ENCODE measurements around the gene PARG. TPM values are rescaled to one million over a fixed set of nuclear protein-coding genes. Genes with fewer than 3 reads are reported as not detected.
"Not testable (repeated sequence)": the region's sequence is repeated elsewhere in the genome, so short reads cannot be mapped to it uniquely, and the experiment has no call there.

The PARG gene
- polyA plus RNA-seq, 1 donor (not counting 4 experiments of a cell fraction or from before 2014, with no cell fraction given): 18.6 TPM

DNA sequence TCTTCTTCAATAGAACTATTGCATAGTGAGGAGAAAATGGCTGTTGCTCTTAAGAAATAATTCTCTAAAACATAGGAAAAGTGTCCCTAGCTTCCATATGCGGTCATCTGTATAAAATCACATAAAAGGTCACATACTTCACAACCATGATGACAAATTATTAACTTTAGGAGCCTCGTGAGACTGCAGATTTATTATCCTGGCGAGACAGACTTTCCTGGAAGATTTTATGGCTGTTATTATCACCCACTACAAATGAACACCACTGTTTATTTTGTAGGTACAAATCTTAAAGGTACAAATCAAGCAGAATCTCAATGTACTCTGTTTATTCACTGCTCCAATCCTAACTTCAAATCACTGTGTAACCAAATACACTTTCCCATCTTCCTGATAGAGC, 70.4 kb downstream of the PARG start:
- H2AFZ ChIP-seq (ENCODE audit: control insufficient read depth, low read length); dilution Hi-C loops (cut with MboI; ENCODE audit: extremely low pct_ligation_motif_present, low sequenced_read_pairs); FAIRE-seq; H3K9me1 ChIP-seq (ENCODE audit: control insufficient read depth, extremely low read depth, insufficient read depth, low read length); H3K9ac ChIP-seq (ENCODE audit: control insufficient read depth, extremely low read depth, insufficient read depth, low read length); H3K27ac ChIP-seq (ENCODE audit: control insufficient read depth, insufficient read depth, low read length); H3K79me2 ChIP-seq (ENCODE audit: control insufficient read depth, insufficient read depth, low read length); H3K27me3 ChIP-seq (ENCODE audit: control insufficient read depth, extremely low read depth, insufficient read depth, low read length); H3K4me1 ChIP-seq (ENCODE audit: control insufficient read depth, extremely low read depth, insufficient read depth, low read length); H3K36me3 ChIP-seq (ENCODE audit: control insufficient read depth in 2 of 2, extremely low read depth in 1 of 2, insufficient read depth in 2 of 2, low read length in 2 of 2); DNase-seq (ENCODE audit: low read depth, low spot score); H3K4me2 ChIP-seq (ENCODE audit: control insufficient read depth, extremely low read depth, insufficient read depth, low read depth, low read length); H3K4me3 ChIP-seq (ENCODE audit: control insufficient read depth in 2 of 3, extremely low read depth in 1 of 3, insufficient read depth in 2 of 3, low read depth in 1 of 3, low read length in 3 of 3); H3K9me3 ChIP-seq (ENCODE audit: control insufficient read depth, low read depth, low read length); H4K20me1 ChIP-seq (ENCODE audit: control insufficient read depth, extremely low read depth, insufficient read depth, low read length): not testable (repeated sequence)

DNA sequence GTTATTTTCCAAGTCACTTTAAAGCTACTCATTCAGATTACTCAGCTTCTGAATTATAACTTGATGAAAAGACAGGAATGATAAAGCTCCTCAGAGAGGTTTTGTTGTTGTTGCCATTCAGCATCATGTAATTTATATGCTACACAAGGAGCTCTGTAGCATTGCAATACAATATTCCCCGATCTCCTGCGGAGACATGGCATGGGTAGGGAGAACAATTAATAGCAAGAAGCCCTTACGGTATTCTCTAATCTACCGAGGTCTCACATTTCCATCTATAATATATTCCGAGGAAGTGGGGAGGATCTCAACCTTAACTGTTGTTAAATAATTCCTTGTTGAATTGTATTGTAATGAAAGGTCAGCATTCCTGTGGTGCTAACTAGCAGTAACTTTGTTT, 81.9 kb downstream of the PARG start:
- H3K4me1 ChIP-seq (ENCODE audit: control insufficient read depth, extremely low read depth, insufficient read depth, low read length); H3K4me2 ChIP-seq (ENCODE audit: control insufficient read depth, extremely low read depth, insufficient read depth, low read depth, low read length); H2AFZ ChIP-seq (ENCODE audit: control insufficient read depth, low read length); FAIRE-seq; H3K9ac ChIP-seq (ENCODE audit: control insufficient read depth, extremely low read depth, insufficient read depth, low read length); H4K20me1 ChIP-seq (ENCODE audit: control insufficient read depth, extremely low read depth, insufficient read depth, low read length); DNase-seq (ENCODE audit: low read depth, low spot score); H3K27ac ChIP-seq (ENCODE audit: control insufficient read depth, insufficient read depth, low read length); H3K79me2 ChIP-seq (ENCODE audit: control insufficient read depth, insufficient read depth, low read length); dilution Hi-C loops (cut with MboI; ENCODE audit: extremely low pct_ligation_motif_present, low sequenced_read_pairs); H3K9me1 ChIP-seq (ENCODE audit: control insufficient read depth, extremely low read depth, insufficient read depth, low read length); H3K4me3 ChIP-seq (ENCODE audit: control insufficient read depth in 2 of 3, extremely low read depth in 1 of 3, insufficient read depth in 2 of 3, low read depth in 1 of 3, low read length in 3 of 3); H3K9me3 ChIP-seq (ENCODE audit: control insufficient read depth, low read depth, low read length); H3K27me3 ChIP-seq (ENCODE audit: control insufficient read depth, extremely low read depth, insufficient read depth, low read length); H3K36me3 ChIP-seq (ENCODE audit: control insufficient read depth in 2 of 2, extremely low read depth in 1 of 2, insufficient read depth in 2 of 2, low read length in 2 of 2): not testable (repeated sequence)

DNA sequence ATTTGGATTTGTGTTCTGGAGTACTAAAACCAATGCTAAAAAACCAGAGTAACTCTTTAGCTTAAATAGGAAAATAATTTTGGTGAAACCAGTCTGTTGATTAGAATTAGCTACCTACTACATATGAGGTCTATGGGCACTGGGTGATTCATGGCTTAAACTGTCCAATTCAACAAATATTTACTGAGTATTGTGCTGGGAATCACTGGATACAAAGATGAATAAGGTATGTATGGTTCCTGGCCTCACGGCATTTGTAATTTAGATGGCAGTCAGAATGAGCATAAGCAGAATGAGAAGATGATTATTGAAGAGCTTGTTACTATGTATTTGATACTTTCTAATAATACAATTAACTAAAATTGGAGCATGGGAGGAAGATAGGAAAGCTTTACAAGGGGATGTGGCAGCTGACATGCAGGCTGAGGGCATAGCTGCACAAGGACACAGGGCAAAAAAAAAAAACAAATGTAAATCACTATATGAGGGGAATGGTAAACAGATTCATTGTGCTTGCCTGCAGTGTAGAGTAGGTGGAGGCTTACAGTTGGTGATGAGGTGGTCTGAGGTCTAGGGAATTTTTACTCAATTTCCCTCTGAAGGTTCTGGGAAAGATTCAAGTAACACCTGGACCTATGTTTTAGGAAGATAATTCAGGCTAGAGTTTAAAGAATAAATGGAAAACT, 83.0 kb downstream of the PARG start:
- H3K27me3 ChIP-seq (ENCODE audit: control insufficient read depth, extremely low read depth, insufficient read depth, low read length); H3K79me2 ChIP-seq (ENCODE audit: control insufficient read depth, insufficient read depth, low read length); H3K9ac ChIP-seq (ENCODE audit: control insufficient read depth, extremely low read depth, insufficient read depth, low read length); FAIRE-seq; DNase-seq (ENCODE audit: low read depth, low spot score); H3K4me2 ChIP-seq (ENCODE audit: control insufficient read depth, extremely low read depth, insufficient read depth, low read depth, low read length); dilution Hi-C loops (cut with MboI; ENCODE audit: extremely low pct_ligation_motif_present, low sequenced_read_pairs); H3K4me1 ChIP-seq (ENCODE audit: control insufficient read depth, extremely low read depth, insufficient read depth, low read length); H4K20me1 ChIP-seq (ENCODE audit: control insufficient read depth, extremely low read depth, insufficient read depth, low read length); H3K9me3 ChIP-seq (ENCODE audit: control insufficient read depth, low read depth, low read length); H2AFZ ChIP-seq (ENCODE audit: control insufficient read depth, low read length); H3K27ac ChIP-seq (ENCODE audit: control insufficient read depth, insufficient read depth, low read length); H3K9me1 ChIP-seq (ENCODE audit: control insufficient read depth, extremely low read depth, insufficient read depth, low read length); H3K36me3 ChIP-seq (ENCODE audit: control insufficient read depth in 2 of 2, extremely low read depth in 1 of 2, insufficient read depth in 2 of 2, low read length in 2 of 2); H3K4me3 ChIP-seq (ENCODE audit: control insufficient read depth in 2 of 3, extremely low read depth in 1 of 3, insufficient read depth in 2 of 3, low read depth in 1 of 3, low read length in 3 of 3): not testable (repeated sequence)

DNA sequence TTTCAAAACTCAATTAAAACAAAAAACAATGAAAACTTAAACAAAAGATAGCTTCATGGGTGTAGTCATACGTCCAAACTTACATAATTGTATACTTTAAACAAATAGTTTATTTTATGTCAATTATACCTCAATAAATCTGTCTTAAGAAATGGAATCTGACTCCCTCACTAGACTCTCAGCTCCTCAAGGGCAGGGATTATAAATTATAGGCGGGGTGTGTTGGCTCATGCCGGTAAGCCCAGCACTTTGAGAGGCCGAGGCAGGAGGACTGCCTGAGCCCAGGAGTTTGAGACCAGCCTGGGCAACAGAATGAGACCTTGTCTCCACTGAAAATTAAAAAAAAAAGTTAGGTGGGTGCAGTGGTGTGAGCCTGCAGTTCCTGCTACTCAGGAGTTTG, 92.3 kb downstream of the PARG start:
- H3K4me2 ChIP-seq (ENCODE audit: control insufficient read depth, extremely low read depth, insufficient read depth, low read depth, low read length); H2AFZ ChIP-seq (ENCODE audit: control insufficient read depth, low read length); H3K36me3 ChIP-seq (ENCODE audit: control insufficient read depth in 2 of 2, extremely low read depth in 1 of 2, insufficient read depth in 2 of 2, low read length in 2 of 2); H3K4me3 ChIP-seq (ENCODE audit: control insufficient read depth in 2 of 3, extremely low read depth in 1 of 3, insufficient read depth in 2 of 3, low read depth in 1 of 3, low read length in 3 of 3); H3K9me3 ChIP-seq (ENCODE audit: control insufficient read depth, low read depth, low read length); H3K27me3 ChIP-seq (ENCODE audit: control insufficient read depth, extremely low read depth, insufficient read depth, low read length); H4K20me1 ChIP-seq (ENCODE audit: control insufficient read depth, extremely low read depth, insufficient read depth, low read length); H3K9ac ChIP-seq (ENCODE audit: control insufficient read depth, extremely low read depth, insufficient read depth, low read length); H3K9me1 ChIP-seq (ENCODE audit: control insufficient read depth, extremely low read depth, insufficient read depth, low read length); DNase-seq (ENCODE audit: low read depth, low spot score); H3K4me1 ChIP-seq (ENCODE audit: control insufficient read depth, extremely low read depth, insufficient read depth, low read length); H3K27ac ChIP-seq (ENCODE audit: control insufficient read depth, insufficient read depth, low read length); H3K79me2 ChIP-seq (ENCODE audit: control insufficient read depth, insufficient read depth, low read length); dilution Hi-C loops (cut with MboI; ENCODE audit: extremely low pct_ligation_motif_present, low sequenced_read_pairs); FAIRE-seq: not testable (repeated sequence)
